Upper lobe of right lung (tissue), 1 donor: ENCODE data around the gene GTF3C4. TPM values are rescaled to one million over a fixed set of nuclear protein-coding genes. Genes with fewer than 3 reads are reported as not detected.
A peak's percentile ranks its signal among the peaks of the same experiment; 100 is the strongest.

Experiments
- ATAC-seq: fragments of 200-7000 bp; cut with Tn5 transposase; one replicate; pipeline ENCODE4 v1.9.1; 2020; ENCODE audit warnings: mild to moderate bottlenecking, moderate library complexity
- DNase-seq: peaks from one replicate; pipeline ENCODE4 v3.0.0-alpha.2; 2020
- H3K27ac ChIP-seq: fragments of 200-600 bp; one replicate; pipeline ENCODE4 v1.8.0; 2022
- H3K27me3 ChIP-seq: fragments of 200-600 bp; one replicate; pipeline ENCODE4 v1.8.0; 2022; ENCODE audit warnings: mild to moderate bottlenecking
- H3K36me3 ChIP-seq: fragments of 200-600 bp; one replicate; pipeline ENCODE4 v1.8.0; 2022
- H3K4me1 ChIP-seq: fragments of 200-600 bp; one replicate; pipeline ENCODE4 v1.8.0; 2022
- H3K4me3 ChIP-seq: fragments of 200-600 bp; one replicate; pipeline ENCODE4 v1.8.0; 2022; ENCODE audit warnings: mild to moderate bottlenecking
- H3K9me3 ChIP-seq: fragments of 200-600 bp; one replicate; pipeline ENCODE4 v1.8.0; 2022
- intact Hi-C: fragments of 100-400 bp; cut with DNase I; formaldehyde crosslinking; loops from one replicate; pipeline ENCODE4 v1.11.0; 2022
- total RNA-seq: library from RNA; stranded (reverse); fragmentation: NEBNext Ultra II Directional; extraction: Animal tissue kit (Norgen Biotek cat#: 25700); gene quantifications from one replicate; pipeline ENCODE4 v1.2.1, GENCODE V29; 2021
- TF ChIP-seq, protein P1 (sequence below): fragments of 200-600 bp; IDR thresholded peaks from one replicate; pipeline ENCODE4 v1.8.0; 2022; ENCODE audit warnings: antibody characterized with exemption
- donor health status: DM: no; HTN: yes; CAD: no; lungs with severe emphysema.

Gene GTF3C4
- total RNA-seq, 1 donor from 2014 or later: 12.9 TPM

DNA sequence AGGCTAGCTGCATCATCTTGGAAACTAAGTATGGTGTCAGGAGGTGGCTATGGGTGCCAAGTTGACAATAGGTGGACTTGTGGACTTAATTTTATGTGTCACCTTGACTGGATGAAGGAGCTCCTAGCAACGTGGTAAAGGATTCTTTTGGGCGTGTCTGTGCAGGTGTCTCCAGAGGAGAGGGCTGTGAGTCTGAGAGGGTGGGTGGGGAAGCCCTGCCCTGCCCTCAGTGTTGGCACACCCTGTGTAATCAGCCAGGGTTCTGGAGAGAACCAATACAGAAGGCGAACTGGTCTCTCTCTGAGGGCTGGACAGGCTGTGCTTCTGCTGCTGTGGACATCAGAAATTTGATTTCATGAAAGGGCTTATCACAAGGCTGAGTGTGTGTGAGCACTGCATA lies 61.0 kb downstream of the GTF3C4 start:
- H3K36me3 ChIP-seq: no peaks in the 10 kb centered on the region
- TF ChIP-seq, protein P1, sequence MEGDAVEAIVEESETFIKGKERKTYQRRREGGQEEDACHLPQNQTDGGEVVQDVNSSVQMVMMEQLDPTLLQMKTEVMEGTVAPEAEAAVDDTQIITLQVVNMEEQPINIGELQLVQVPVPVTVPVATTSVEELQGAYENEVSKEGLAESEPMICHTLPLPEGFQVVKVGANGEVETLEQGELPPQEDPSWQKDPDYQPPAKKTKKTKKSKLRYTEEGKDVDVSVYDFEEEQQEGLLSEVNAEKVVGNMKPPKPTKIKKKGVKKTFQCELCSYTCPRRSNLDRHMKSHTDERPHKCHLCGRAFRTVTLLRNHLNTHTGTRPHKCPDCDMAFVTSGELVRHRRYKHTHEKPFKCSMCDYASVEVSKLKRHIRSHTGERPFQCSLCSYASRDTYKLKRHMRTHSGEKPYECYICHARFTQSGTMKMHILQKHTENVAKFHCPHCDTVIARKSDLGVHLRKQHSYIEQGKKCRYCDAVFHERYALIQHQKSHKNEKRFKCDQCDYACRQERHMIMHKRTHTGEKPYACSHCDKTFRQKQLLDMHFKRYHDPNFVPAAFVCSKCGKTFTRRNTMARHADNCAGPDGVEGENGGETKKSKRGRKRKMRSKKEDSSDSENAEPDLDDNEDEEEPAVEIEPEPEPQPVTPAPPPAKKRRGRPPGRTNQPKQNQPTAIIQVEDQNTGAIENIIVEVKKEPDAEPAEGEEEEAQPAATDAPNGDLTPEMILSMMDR: no peak
- intact Hi-C loops: no loop called here
- H3K4me1 ChIP-seq: no peaks in the 10 kb centered on the region
- H3K4me3 ChIP-seq: no peak overlapping the region
- no peak overlapping the region for H3K27ac ChIP-seq
- no peaks in the 10 kb centered on the region for H3K27me3 ChIP-seq
- H3K9me3 ChIP-seq: no peaks in the 10 kb centered on the region
- DNase-seq (no peak), ATAC-seq (peak; percentile 44)

DNA sequence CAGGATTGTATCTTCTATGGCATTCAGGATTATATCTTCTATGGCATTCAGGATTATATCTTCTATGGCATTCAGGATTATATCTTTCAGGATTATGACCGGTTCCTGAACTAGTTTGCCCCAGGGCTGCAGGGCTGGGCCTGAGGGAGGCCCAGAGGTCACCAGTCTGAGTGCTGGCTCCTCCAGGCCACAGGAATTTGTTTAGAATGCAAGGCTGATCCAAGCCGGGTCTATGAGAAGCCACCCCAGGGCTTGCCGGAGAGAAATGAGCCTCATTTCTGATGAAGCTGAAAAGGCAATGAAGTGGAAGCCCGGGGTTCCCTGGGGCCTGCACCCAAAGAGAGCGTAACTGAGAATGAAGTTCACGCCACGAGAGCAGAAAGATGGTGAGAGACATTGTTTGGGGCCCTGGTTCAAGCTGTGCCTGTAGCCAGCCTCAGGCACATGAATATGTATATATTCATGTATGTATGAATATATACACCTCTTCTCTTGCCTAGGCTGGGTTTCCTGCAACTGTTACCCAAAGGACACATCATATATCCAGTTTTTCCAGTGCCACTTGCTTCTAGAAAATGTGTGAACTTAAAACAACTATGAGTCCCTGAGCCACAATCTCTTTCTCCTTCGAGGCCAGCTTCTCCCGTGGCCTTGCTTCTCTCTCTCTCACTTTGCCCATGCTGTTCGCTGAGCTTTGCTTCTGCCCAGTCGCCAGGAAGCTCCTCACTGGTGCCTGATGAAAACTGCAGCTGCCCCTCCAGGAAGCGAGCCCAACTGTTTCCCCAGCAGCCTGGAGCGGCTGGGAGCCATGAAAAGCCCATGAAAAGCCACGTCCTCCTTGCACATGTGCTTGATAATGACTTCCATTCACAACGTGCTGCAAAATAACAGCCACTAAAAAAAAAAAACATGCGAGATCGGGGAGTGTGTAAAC lies 62.3 kb downstream of the GTF3C4 start:
- intact Hi-C loops: no loop called here
- no peaks in the 10 kb centered on the region for H3K27me3 ChIP-seq
- DNase-seq: no peak
- H3K9me3 ChIP-seq: no peaks in the 10 kb centered on the region
- H3K4me3 ChIP-seq: no peak overlapping the region
- H3K4me1 ChIP-seq: no peaks in the 10 kb centered on the region
- peak; percentile 65 for ATAC-seq
- H3K27ac ChIP-seq: no peak overlapping the region
- no peaks in the 10 kb centered on the region for H3K36me3 ChIP-seq
- TF ChIP-seq, protein P1: no peak

- TF ChIP-seq, protein P1: no peak
- no peaks in the 10 kb centered on the region for H3K36me3 ChIP-seq
- DNase-seq (no peak), ATAC-seq (no peak)
- no peaks in the 10 kb centered on the region for H3K9me3 ChIP-seq
- H3K27ac ChIP-seq: no peak overlapping the region
- intact Hi-C loops: no loop called here
- H3K4me3 ChIP-seq: no peak overlapping the region
- H3K4me1 ChIP-seq: no peaks in the 10 kb centered on the region
- no peaks in the 10 kb centered on the region for H3K27me3 ChIP-seq
Measured at GRCh38 chr9:132733260-132733815, 63.1 kb downstream of the GTF3C4 start.

DNA sequence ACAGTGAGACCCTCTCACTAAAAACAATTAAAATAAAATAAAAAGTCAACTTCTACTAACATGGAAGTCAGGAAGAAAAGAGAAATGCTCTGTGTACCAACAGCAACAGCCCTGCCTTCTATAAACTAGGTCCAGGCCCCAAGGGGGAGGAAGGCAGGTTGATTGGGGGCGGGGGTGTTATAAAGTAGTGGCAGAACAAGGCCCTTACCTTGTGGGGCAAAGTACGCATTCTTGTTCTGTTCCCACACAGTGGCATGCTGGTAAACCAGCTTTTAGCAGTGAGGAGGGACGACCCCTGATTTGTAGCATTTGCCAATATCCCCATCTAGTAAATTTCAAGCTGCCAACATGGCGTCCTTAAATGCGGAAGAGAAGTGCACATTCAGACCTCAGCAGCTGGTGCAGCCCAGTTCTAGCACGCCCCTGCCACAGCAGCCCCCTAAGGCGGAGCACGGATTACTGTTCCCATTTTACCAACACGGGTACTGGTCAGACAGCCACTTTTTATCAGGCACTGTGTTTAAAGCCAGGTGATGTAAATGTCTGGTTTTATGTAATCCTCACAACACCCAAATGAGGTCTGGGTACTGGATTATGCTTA lies 69.5 kb downstream of the GTF3C4 start:
- Histone ChIP-seq H3K27me3 (peaks cover 45% of the 10 kb centered on the region), H3K4me1 (no peaks in the 10 kb centered on the region), H3K27ac (no peak overlapping the region), H3K36me3 (no peaks in the 10 kb centered on the region), H3K9me3 (no peaks in the 10 kb centered on the region), H3K4me3 (no peak overlapping the region)
- TF ChIP-seq, protein P1: no peak
- DNase-seq: no peak
- ATAC-seq: no peak
- intact Hi-C loops: no loop called here

DNA sequence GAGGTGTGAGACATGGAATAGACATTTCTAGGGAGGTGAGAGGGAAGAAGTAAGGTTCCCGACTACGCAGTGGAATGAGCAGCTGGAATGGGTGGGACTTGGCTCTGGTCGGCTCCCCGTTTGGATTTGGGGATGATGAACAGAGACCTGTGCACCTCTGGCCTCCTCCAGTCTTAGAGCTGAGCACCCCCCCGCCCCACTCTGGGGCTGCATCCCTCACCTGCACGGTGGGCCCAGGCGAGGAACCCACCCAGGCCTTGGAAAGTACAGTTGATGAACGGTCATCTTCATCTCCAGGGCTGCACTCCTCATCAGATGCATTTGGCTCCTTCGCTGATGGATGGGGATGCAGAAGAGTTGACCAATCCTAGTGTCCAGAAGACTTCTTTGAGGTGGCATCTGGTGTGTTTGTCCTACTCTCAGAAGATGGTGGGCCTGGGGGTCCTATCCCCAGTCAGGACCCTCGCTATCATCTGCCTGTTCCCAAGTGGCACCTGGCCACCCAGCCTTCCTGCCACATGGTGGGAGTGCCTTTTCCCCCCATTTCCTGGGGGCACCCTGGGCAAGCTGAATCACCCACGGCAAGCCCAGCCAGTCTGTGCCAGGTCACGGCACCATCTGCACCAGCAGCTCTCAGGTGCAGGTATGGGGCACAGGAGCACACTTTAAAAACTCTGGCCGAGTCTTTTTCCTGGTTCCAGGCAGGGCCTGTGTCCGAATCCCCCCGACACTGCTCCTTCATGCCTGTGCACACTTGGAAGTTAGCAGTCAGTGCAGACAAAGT lies 70.5 kb downstream of the GTF3C4 start:
- Histone ChIP-seq H3K4me3 (no peak overlapping the region), H3K9me3 (no peaks in the 10 kb centered on the region), H3K4me1 (no peaks in the 10 kb centered on the region), H3K27me3 (peaks cover 51% of the 10 kb centered on the region), H3K27ac (no peak overlapping the region), H3K36me3 (no peaks in the 10 kb centered on the region)
- intact Hi-C loops: no loop called here
- DNase-seq (no peak), ATAC-seq (no peak)
- TF ChIP-seq, protein P1: no peak
